ENCODE results near the gene SPDYE16. TPM values are rescaled to one million over a fixed set of nuclear protein-coding genes. Genes with fewer than 3 reads are reported as not detected.
"Not testable (repeated sequence)": the region's sequence is repeated elsewhere in the genome, so short reads cannot be mapped to it uniquely, and the experiment has no call there.

Gene SPDYE16
- total RNA-seq, 1 experiment from 2014 or later: not detected

DNA sequence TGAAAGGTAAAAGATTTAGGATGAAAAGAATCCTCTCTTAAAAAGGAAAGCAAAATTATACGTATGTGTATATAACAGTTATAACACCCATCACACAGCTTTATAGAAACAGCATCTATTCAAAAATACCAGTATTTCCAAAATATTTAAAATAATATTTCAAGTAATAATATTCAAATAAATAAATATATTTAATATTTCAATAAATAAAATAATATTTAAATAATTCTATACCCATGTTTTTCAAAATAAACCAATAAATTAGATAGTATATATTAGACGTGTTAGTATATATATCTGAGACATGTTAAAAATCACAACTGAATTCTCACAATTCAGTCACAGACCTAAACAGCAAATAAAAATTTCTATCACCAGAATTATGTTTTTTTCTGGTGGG is 11.5 kb downstream of the SPDYE16 start:
- not testable (repeated sequence) for H3K9me3 Mint-ChIP-seq; H3K23ac ChIP-seq (ENCODE audit: insufficient read length, low read depth, low read length); H3K4me3 Mint-ChIP-seq; H3K4me1 Mint-ChIP-seq; H4K8ac ChIP-seq (replicated peaks; ENCODE audit: insufficient read length, low read depth, low read length); H3K9me3 ChIP-seq (ENCODE audit: control insufficient read depth, low read depth, low read length); H3K14ac ChIP-seq (ENCODE audit: insufficient read depth, low read length); H3K9ac ChIP-seq (ENCODE audit: extremely low read depth, insufficient read length, low read length); H3K36me3 Mint-ChIP-seq (ENCODE audit: insufficient read depth in 1 of 3, low read depth in 3 of 3); H2BK12ac ChIP-seq (ENCODE audit: insufficient read length, low read depth, low read length); H2AFZ ChIP-seq (ENCODE audit: low read length); H4K91ac ChIP-seq (ENCODE audit: insufficient read length, low read depth, low read length); H3K27me3 Mint-ChIP-seq (ENCODE audit: low read depth); H2AK5ac ChIP-seq (ENCODE audit: insufficient read length, low read length); H3K79me1 ChIP-seq (ENCODE audit: insufficient read depth, low read depth, low read length, poor library complexity, severe bottlenecking); H3K27ac Mint-ChIP-seq; H2BK15ac ChIP-seq (ENCODE audit: low read depth, low read length); H3K4me1 ChIP-seq (ENCODE audit: insufficient read depth, low read length); H3T11ph ChIP-seq (ENCODE audit: low read length); H4K20me1 ChIP-seq (ENCODE audit: control insufficient read depth, insufficient read depth, insufficient read length); H3K4me2 ChIP-seq (ENCODE audit: insufficient read depth, insufficient read length, low read length); H3K27ac ChIP-seq (ENCODE audit: insufficient read length, low read depth, low read length); H2BK120ac ChIP-seq (ENCODE audit: low read depth, low read length, poor library complexity, severe bottlenecking); H3K79me2 ChIP-seq (ENCODE audit: insufficient read depth, low read length); H3K4ac ChIP-seq (ENCODE audit: low read depth, low read length); H3K27me3 ChIP-seq (ENCODE audit: insufficient read depth, low read length); H4K5ac ChIP-seq (ENCODE audit: insufficient read length, low read depth, low read length); H2BK5ac ChIP-seq (ENCODE audit: insufficient read length, low read length); H3K18ac ChIP-seq (ENCODE audit: insufficient read length, low read depth, low read length); DNase-seq; H3K56ac ChIP-seq (ENCODE audit: insufficient read length, low read depth, low read length); H2BK20ac ChIP-seq (ENCODE audit: low read depth, low read length, poor library complexity, severe bottlenecking); H3K23me2 ChIP-seq (ENCODE audit: insufficient read length, low read depth, low read length, poor library complexity, severe bottlenecking)
- WGBS (ENCODE audit: extremely low coverage, insufficient read length, low lambda C conversion rate): no CpG with 5 or more reads among the region's 2 CpGs

DNA sequence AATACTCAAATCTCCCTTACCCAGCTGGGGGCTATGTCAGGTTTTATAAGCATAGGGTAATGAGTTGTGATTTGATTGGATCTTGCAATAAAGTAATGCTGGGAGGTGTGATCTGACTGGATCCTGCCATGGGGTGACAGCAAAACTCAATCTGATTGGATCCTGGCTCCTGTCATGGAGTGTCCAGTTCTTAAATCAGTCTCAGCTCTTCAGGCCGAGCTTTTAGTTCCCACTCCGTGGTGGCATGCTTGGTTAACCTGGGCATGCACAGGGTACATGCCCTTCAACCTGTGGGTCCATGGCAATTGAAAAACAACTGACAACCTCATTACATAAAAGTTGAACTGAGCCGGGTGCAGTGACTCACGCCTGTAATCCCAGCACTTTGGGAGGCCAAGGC is 16.9 kb downstream of the SPDYE16 start:
- H3K23ac ChIP-seq (ENCODE audit: insufficient read length, low read depth, low read length); H2BK5ac ChIP-seq (ENCODE audit: insufficient read length, low read length); H2BK15ac ChIP-seq (ENCODE audit: low read depth, low read length); H3K18ac ChIP-seq (ENCODE audit: insufficient read length, low read depth, low read length); H4K91ac ChIP-seq (ENCODE audit: insufficient read length, low read depth, low read length); H3K9me3 ChIP-seq (ENCODE audit: control insufficient read depth, low read depth, low read length); H3K23me2 ChIP-seq (ENCODE audit: insufficient read length, low read depth, low read length, poor library complexity, severe bottlenecking); H3K4me2 ChIP-seq (ENCODE audit: insufficient read depth, insufficient read length, low read length); H2BK20ac ChIP-seq (ENCODE audit: low read depth, low read length, poor library complexity, severe bottlenecking); H3K9me3 Mint-ChIP-seq; H4K20me1 ChIP-seq (ENCODE audit: control insufficient read depth, insufficient read depth, insufficient read length); H3K27ac Mint-ChIP-seq; H3K36me3 Mint-ChIP-seq (ENCODE audit: insufficient read depth in 1 of 3, low read depth in 3 of 3); H3K79me2 ChIP-seq (ENCODE audit: insufficient read depth, low read length); H3T11ph ChIP-seq (ENCODE audit: low read length); H3K4me3 Mint-ChIP-seq; H3K27ac ChIP-seq (ENCODE audit: insufficient read length, low read depth, low read length); H2BK120ac ChIP-seq (ENCODE audit: low read depth, low read length, poor library complexity, severe bottlenecking); H3K4me1 Mint-ChIP-seq; H3K79me1 ChIP-seq (ENCODE audit: insufficient read depth, low read depth, low read length, poor library complexity, severe bottlenecking); H3K27me3 ChIP-seq (ENCODE audit: insufficient read depth, low read length); H2AK5ac ChIP-seq (ENCODE audit: insufficient read length, low read length); H3K56ac ChIP-seq (ENCODE audit: insufficient read length, low read depth, low read length); H3K9ac ChIP-seq (ENCODE audit: extremely low read depth, insufficient read length, low read length); H3K27me3 Mint-ChIP-seq (ENCODE audit: low read depth); DNase-seq; H2AFZ ChIP-seq (ENCODE audit: low read length); H3K4ac ChIP-seq (ENCODE audit: low read depth, low read length); H2BK12ac ChIP-seq (ENCODE audit: insufficient read length, low read depth, low read length); H4K8ac ChIP-seq (replicated peaks; ENCODE audit: insufficient read length, low read depth, low read length); H3K4me1 ChIP-seq (ENCODE audit: insufficient read depth, low read length); H3K14ac ChIP-seq (ENCODE audit: insufficient read depth, low read length); H4K5ac ChIP-seq (ENCODE audit: insufficient read length, low read depth, low read length): not testable (repeated sequence)
- no CpG with 5 or more reads among the region's 4 CpGs for WGBS (ENCODE audit: extremely low coverage, insufficient read length, low lambda C conversion rate)
